Kidney (tissue), 14 donors: Measurements from ENCODE around the gene TIGD3. TPM values are rescaled to one million over a fixed set of nuclear protein-coding genes. Genes with fewer than 3 reads are reported as not detected.

Experiments used
- DNase-seq, 5 donors: peaks; one replicate each; pipeline ENCODE4 v3.0.0-alpha.2; 2013 to 2020
- FAIRE-seq: peaks from 2 replicates; lab custom pipeline; 2012; peaks lifted over from hg19 to GRCh38; lab: Jason Lieb, UNC
- H3K27ac ChIP-seq, 2 donors: one replicate each; pipeline ENCODE4 v1.7.0; 2013; ENCODE audit warnings: low read depth in 2 of 2, low read length in 2 of 2, inconsistent platforms in 1 of 2
- H3K27me3 ChIP-seq: one replicate; pipeline ENCODE4 v1.7.1; 2013; ENCODE audit warnings: low read length, inconsistent platforms; ENCODE audit not compliant: control insufficient read depth, insufficient read depth
- H3K36me3 ChIP-seq, 3 donors: one replicate each; pipeline versions ENCODE4 v1.7.0 to v1.7.1; 2013; ENCODE audit warnings: low read length in 3 of 3, control low read depth in 1 of 3, inconsistent platforms in 1 of 3; ENCODE audit not compliant: insufficient read depth in 3 of 3, control insufficient read depth in 2 of 3
- H3K4me1 ChIP-seq, 3 donors: one replicate each; pipeline versions ENCODE4 v1.7.0 to v1.7.1; 2013; ENCODE audit warnings: low read length in 3 of 3, inconsistent platforms in 1 of 3, low read depth in 1 of 3; ENCODE audit not compliant: control insufficient read depth in 2 of 3, insufficient read depth in 2 of 3
- H3K4me3 ChIP-seq, 3 donors: one replicate each; pipeline versions ENCODE4 v1.7.0 to v1.8.1; 2013; ENCODE audit warnings: low read length in 3 of 3, control low read depth in 1 of 3, inconsistent platforms in 1 of 3
- H3K9ac ChIP-seq, 3 donors: one replicate each; pipeline versions ENCODE4 v1.7.0 to v1.7.1; 2013; ENCODE audit warnings: low read length in 3 of 3, control low read depth in 1 of 3, inconsistent platforms in 1 of 3
- H3K9me3 ChIP-seq, 3 donors: one replicate each; pipeline versions ENCODE4 v1.7.0 to v1.7.1; 2013; ENCODE audit warnings: low read length in 3 of 3, control low read depth in 1 of 3, inconsistent platforms in 1 of 3; ENCODE audit not compliant: control insufficient read depth in 2 of 3, insufficient read depth in 1 of 3
- CTCF ChIP-seq: IDR thresholded peaks from 3 replicates; pipeline ENCODE4 v1.5.1; 2012; ENCODE audit warnings: mild to moderate bottlenecking, moderate library complexity, borderline replicate concordance; ENCODE audit not compliant: insufficient read depth; ENCODE audit errors: extremely low read depth
- intact Hi-C: fragments of 100-400 bp; cut with DNase I; formaldehyde crosslinking; loops from one replicate; pipeline ENCODE4 v1.11.1; 2022
- polyA plus RNA-seq: library from polyadenylated mRNA; stranded (reverse); fragments of 350-450 nt; fragmentation: Illumina TruSeq; extraction: RNeasy Lipid Tissue Mini Kit (QIAGEN cat#74804); gene quantifications from one replicate; pipeline ENCODE4 v1.2.3, GENCODE V29; 2014; ENCODE audit warnings: low read depth, low replicate concordance; ENCODE audit not compliant: insufficient read depth
- total RNA-seq: library from RNA; stranded (reverse); fragmentation: NEBNext Ultra II Directional; extraction: Animal tissue kit (Norgen Biotek cat#: 25700); gene quantifications from one replicate; pipeline ENCODE4 v1.2.1, GENCODE V29; 2021
- donor health status: control.
- donor health status: control.
- donor health status: control.
- donor health status: control.
- donor health status: control.
- donor health status: DM: yes; HTN: yes; CAD: no.
- donor health status: Normal renal cell carcinoma (clear cell type).

Gene TIGD3
- total and polyA plus RNA-seq, 2 donors from 2014 or later: 0.19 to 0.95 TPM

- FAIRE-seq: no peak
- Histone ChIP-seq H3K9me3 (no peaks in the 10 kb centered on the region), H3K36me3 (peaks cover 0 to 9% (median 7%) of the 10 kb centered on the region in 3 donors), H3K27me3 (no peaks in the 10 kb centered on the region), H3K27ac (no peak overlapping the region), H3K4me1 (peaks cover 0 to 22% (median 6%) of the 10 kb centered on the region in 3 donors), H3K4me3 (no peak overlapping the region), H3K9ac (no peak overlapping the region)
- intact Hi-C loops: no loop called here
- no peak for TF ChIP-seq CTCF
- no peak for DNase-seq
Measured at GRCh38 chr11:65393513-65394079, 39.0 kb downstream of the TIGD3 start.

GRCh38 chr11:65394125-65394536, 39.6 kb downstream of the TIGD3 start:
- no peak overlapping the region for H3K27ac ChIP-seq
- H3K9ac ChIP-seq: no peak overlapping the region
- H3K27me3 ChIP-seq: no peaks in the 10 kb centered on the region
- no peak overlapping the region for H3K4me3 ChIP-seq
- intact Hi-C loops: no loop called here
- FAIRE-seq (no peak), DNase-seq (peak in 1 of 5 donors; percentile 75)
- no peak for TF ChIP-seq CTCF
- H3K36me3 ChIP-seq: peaks cover 0 to 9% (median 7%) of the 10 kb centered on the region in 3 donors
- H3K9me3 ChIP-seq: no peaks in the 10 kb centered on the region
- peaks cover 0 to 19% (median 3%) of the 10 kb centered on the region in 3 donors for H3K4me1 ChIP-seq

- H3K36me3 ChIP-seq: peaks cover 0 to 14% (median 7%) of the 10 kb centered on the region in 3 donors
- no peak overlapping the region for H3K4me3 ChIP-seq
- DNase-seq (peak in 1 of 5 donors; percentile 68), FAIRE-seq (no peak)
- no peak overlapping the region for H3K27ac ChIP-seq
- intact Hi-C loops: no loop called here
- H3K9me3 ChIP-seq: no peaks in the 10 kb centered on the region
- no peaks in the 10 kb centered on the region for H3K27me3 ChIP-seq
- TF ChIP-seq CTCF: no peak
- H3K4me1 ChIP-seq: peaks cover 0 to 4% (median 0%) of the 10 kb centered on the region in 3 donors
- H3K9ac ChIP-seq: no peak overlapping the region
Measured at GRCh38 chr11:65395961-65396530, 41.5 kb downstream of the TIGD3 start.
